ENCODE data around the gene FRMD6. TPM values are rescaled to one million over a fixed set of nuclear protein-coding genes. Genes with fewer than 3 reads are reported as not detected.

The FRMD6 gene
- total and polyA plus RNA-seq, 9 of the 15 experiments (the other 6 are each of a cell fraction or from before 2014, with no cell fraction given) = 0.11 to 0.92 (median 0.53) TPM

DNA sequence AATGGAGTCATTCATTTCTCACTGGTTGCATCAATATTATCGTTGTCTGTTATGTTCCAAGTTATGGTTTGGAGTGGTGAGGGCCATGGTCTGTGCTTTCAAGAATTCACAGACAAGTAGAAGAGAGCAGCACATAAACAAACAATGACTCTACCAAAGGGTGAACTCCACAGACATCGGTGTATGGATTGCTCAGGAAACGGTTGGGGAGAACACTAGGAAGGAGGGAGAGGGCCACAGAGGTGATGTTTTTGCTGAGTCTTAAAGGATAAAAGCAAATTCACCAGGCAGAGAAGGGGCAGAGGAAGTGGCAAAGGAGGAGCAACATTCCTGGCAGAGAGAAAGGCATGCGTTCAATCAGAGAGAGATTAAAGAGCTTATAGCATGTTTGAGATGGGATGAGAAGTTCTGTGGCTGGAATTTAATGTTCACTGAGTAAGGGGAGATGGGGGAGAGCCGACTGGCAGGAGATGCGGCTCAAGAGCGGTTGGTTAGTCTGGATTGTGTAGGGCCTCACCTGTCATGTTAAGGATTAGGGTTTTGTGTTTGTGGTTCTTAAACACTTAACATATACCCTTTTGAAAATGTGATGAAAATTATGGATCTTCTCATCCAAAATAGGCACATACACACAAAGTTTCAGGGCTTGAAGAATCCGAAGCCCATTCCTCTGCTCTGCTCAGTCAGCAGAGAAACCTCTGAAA, 42.3 kb upstream of the FRMD6 start:
- Histone ChIP-seq H3K36me3 (ENCODE audit: control insufficient read depth, insufficient read depth, low read length) (no peaks in the 10 kb centered on the region), H3K4me2 (ENCODE audit: insufficient read depth, low read length) (no peak overlapping the region), H3K9me3 (replicated peaks; ENCODE audit: control insufficient read depth, insufficient read depth, low read depth, low read length) (no peaks in the 10 kb centered on the region), H3K79me2 (ENCODE audit: control insufficient read depth, insufficient read depth, low read length) (no peaks in the 10 kb centered on the region), H2AFZ (ENCODE audit: low read depth, low read length) (peak overlapping the region; percentile 47; the same call in 1 of the 2 replicates), H3K4me3 (no peak overlapping the region), H3K27ac (ENCODE audit: extremely low read depth, low read depth, low read length) (no peak overlapping the region), H3K9ac (ENCODE audit: insufficient read depth in 1 of 2, low read depth in 2 of 2, low read length in 2 of 2) (no peak overlapping the region), H3K4me1 (replicated peaks in 1 of 2; ENCODE audit: control insufficient read depth in 2 of 2, insufficient read depth in 2 of 2, low read length in 2 of 2) (peaks cover 0 to 2% of the 10 kb centered on the region in 2 experiments; a peak in 1 of 5 replicates), H4K20me1 (replicated peaks; ENCODE audit: control insufficient read depth, insufficient read depth, low read length) (no peaks in the 10 kb centered on the region), H3K9me1 (ENCODE audit: control insufficient read depth, insufficient read depth, low read length) (no peaks in the 10 kb centered on the region), H3K27me3 (ENCODE audit: control insufficient read depth in 2 of 2, insufficient read depth in 2 of 2, low read length in 2 of 2) (no peaks in the 10 kb centered on the region)
- ChIA-PET POLR2A (interaction anchor here (0.5 kb wide), 1 partner anchor 17 kb away, joined by 3 read pairs; no protein-coding TSS in a partner anchor), CTCF (ENCODE audit: low intra/inter-chr PET ratio) (interaction anchor here (0.6 kb wide), 1 partner anchor 1010 kb away, joined by 5 read pairs; no protein-coding TSS in a partner anchor)
- no TSS peak for BruUV-seq (replicated peaks)
- WGBS (ENCODE audit: insufficient coverage, low coverage, missing lambda C conversion rate) = 26% methylated on average over 5 of the region's 8 CpGs
- DNase-seq (ENCODE audit: extremely low read depth in 1 of 4, low spot score in 3 of 4) = no peak
- in situ Hi-C loops (cut with MboI) (no loop called here), intact Hi-C loops (cut with micrococcal nuclease) (no loop called here)
- TF ChIP-seq, protein P1, sequence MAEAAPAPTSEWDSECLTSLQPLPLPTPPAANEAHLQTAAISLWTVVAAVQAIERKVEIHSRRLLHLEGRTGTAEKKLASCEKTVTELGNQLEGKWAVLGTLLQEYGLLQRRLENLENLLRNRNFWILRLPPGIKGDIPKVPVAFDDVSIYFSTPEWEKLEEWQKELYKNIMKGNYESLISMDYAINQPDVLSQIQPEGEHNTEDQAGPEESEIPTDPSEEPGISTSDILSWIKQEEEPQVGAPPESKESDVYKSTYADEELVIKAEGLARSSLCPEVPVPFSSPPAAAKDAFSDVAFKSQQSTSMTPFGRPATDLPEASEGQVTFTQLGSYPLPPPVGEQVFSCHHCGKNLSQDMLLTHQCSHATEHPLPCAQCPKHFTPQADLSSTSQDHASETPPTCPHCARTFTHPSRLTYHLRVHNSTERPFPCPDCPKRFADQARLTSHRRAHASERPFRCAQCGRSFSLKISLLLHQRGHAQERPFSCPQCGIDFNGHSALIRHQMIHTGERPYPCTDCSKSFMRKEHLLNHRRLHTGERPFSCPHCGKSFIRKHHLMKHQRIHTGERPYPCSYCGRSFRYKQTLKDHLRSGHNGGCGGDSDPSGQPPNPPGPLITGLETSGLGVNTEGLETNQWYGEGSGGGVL (CRISPR knock-in tag; IDR thresholded peaks at IDR 0.05) = no peak
- TF ChIP-seq ZNF696 (CRISPR knock-in tag; conservative IDR thresholded peaks at IDR 0.05) (no peak), ZNF592 (IDR thresholded peaks at IDR 0.05) (no peak), TARDBP (IDR thresholded peaks at IDR 0.05) (no peak), SRSF7 (optimal IDR thresholded peaks at IDR 0.05; ENCODE audit: low read depth, low read length) (no peak)
- FAIRE-seq = no peak
- no peak for ATAC-seq
